A673 (cell line): ENCODE data around the gene RASL10A.

Source experiments
- EZH2 ChIP-seq: fragments of 200-600 bp; sonication (generic); IDR thresholded peaks from 2 replicates; pipeline ENCODE4 v1.6.1; 2017; ENCODE audit warnings: borderline replicate concordance, low read depth, mild to moderate bottlenecking, mixed read lengths, antibody characterized with exemption, low read length; ENCODE audit not compliant: poor library complexity, severe bottlenecking
- TF ChIP-seq, protein P1 (sequence below): fragments of 300-800, 200-600 bp; sonication (generic); conservative IDR thresholded peaks from 2 replicates; pipeline ENCODE4 v1.5.1; 2017; ENCODE audit warnings: low read depth, mild to moderate bottlenecking, antibody characterized with exemption, low read length, moderate library complexity, mixed read lengths

DNA sequence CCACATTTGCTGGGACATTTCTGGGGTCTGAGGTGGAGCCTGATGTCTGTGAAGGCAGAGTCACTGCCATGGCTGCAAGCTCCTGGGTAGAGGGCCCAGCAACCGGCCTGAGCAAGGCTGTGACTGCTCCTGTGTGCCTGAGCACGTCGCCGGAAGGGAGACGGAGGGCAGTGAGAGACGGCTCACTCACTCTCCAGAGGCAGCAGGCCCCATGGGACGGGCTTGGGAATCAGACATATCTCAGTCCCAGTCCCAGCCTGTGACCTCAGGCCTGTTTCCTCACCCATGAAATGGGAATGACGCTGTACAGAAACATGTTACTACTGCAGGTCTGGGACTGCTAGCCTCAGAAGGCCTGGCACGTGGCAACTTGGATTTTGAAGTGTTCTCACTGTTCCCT, 36.4 kb upstream of the RASL10A start:
- TF ChIP-seq, protein P1, sequence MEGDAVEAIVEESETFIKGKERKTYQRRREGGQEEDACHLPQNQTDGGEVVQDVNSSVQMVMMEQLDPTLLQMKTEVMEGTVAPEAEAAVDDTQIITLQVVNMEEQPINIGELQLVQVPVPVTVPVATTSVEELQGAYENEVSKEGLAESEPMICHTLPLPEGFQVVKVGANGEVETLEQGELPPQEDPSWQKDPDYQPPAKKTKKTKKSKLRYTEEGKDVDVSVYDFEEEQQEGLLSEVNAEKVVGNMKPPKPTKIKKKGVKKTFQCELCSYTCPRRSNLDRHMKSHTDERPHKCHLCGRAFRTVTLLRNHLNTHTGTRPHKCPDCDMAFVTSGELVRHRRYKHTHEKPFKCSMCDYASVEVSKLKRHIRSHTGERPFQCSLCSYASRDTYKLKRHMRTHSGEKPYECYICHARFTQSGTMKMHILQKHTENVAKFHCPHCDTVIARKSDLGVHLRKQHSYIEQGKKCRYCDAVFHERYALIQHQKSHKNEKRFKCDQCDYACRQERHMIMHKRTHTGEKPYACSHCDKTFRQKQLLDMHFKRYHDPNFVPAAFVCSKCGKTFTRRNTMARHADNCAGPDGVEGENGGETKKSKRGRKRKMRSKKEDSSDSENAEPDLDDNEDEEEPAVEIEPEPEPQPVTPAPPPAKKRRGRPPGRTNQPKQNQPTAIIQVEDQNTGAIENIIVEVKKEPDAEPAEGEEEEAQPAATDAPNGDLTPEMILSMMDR: no peak
- TF ChIP-seq EZH2: no peak
